ENCODE data around the gene AMN.

AMN gene

DNA sequence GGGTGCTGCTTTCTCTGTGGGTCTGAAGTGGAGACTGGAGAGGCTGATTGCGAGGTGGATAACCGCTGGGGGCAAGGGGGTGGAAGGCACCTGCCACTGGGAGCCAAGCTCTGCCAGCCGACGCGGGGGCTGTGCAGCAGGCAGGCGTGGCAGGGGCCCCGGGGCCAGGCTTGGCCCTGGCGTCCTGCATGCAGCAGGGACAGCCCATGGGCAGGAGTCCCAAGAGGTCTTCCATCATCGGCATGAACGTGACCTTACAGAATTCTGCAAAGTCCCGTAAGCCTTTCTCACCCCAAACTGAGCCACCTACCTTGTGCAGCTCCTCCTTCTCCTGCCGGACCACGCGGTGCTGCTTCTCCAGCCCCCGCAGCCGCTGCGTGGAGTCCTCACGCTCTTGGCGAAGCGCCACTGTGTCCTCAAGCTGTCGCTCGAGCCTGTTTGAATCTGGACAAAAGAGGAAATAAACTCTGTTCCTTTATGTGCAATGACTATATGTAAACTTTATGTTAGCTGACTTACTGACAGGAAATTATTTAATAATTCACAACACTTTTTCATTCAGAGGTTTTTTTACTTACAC is 51.3 kb downstream of the AMN start:
- Mint-ChIP-seq H3K9me3 (no peaks in the 10 kb centered on the region), H3K4me1 (peaks cover 10% of the 10 kb centered on the region), H3K27me3 (ENCODE audit: low read depth, poor library complexity) (no peaks in the 10 kb centered on the region), H3K4me3 (no peak overlapping the region), H3K36me3 (ENCODE audit: low read depth) (peaks cover 60% of the 10 kb centered on the region), H3K27ac (no peak overlapping the region)
- no peak for DNase-seq
- TF ChIP-seq, protein P1, sequence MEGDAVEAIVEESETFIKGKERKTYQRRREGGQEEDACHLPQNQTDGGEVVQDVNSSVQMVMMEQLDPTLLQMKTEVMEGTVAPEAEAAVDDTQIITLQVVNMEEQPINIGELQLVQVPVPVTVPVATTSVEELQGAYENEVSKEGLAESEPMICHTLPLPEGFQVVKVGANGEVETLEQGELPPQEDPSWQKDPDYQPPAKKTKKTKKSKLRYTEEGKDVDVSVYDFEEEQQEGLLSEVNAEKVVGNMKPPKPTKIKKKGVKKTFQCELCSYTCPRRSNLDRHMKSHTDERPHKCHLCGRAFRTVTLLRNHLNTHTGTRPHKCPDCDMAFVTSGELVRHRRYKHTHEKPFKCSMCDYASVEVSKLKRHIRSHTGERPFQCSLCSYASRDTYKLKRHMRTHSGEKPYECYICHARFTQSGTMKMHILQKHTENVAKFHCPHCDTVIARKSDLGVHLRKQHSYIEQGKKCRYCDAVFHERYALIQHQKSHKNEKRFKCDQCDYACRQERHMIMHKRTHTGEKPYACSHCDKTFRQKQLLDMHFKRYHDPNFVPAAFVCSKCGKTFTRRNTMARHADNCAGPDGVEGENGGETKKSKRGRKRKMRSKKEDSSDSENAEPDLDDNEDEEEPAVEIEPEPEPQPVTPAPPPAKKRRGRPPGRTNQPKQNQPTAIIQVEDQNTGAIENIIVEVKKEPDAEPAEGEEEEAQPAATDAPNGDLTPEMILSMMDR (IDR thresholded peaks at IDR 0.05), result no peak

DNA sequence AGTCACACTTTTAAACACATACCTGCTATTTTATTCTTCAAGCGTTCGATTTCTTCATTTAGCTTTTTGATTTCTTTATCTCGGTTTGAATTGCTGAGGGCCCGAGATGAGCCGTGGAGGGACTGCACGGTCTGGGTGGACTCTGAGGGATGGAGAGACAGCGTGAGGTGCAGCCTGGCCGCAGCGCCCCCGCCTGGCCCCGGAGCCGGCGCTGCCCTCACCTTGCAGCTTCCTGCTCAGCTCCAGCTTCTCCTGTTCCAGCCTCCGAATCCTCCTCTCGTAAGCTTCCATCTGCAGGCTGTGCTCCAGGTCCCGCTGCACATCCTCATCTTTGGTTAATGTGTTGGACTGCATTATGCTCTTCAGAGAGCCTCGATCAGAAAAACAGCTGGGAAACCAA is 53.2 kb downstream of the AMN start:
- TF ChIP-seq, protein P1 (IDR thresholded peaks at IDR 0.05), result no peak
- DNase-seq, result no peak
- H3K36me3 Mint-ChIP-seq (ENCODE audit: low read depth), result peaks cover 45% of the 10 kb centered on the region
- no peaks in the 10 kb centered on the region for H3K27me3 Mint-ChIP-seq (ENCODE audit: low read depth, poor library complexity)
- H3K4me1 Mint-ChIP-seq, result peaks cover 10% of the 10 kb centered on the region
- peak overlapping the region; percentile 36 for H3K27ac Mint-ChIP-seq
- H3K9me3 Mint-ChIP-seq, result no peaks in the 10 kb centered on the region
- H3K4me3 Mint-ChIP-seq, result no peak overlapping the region

DNA sequence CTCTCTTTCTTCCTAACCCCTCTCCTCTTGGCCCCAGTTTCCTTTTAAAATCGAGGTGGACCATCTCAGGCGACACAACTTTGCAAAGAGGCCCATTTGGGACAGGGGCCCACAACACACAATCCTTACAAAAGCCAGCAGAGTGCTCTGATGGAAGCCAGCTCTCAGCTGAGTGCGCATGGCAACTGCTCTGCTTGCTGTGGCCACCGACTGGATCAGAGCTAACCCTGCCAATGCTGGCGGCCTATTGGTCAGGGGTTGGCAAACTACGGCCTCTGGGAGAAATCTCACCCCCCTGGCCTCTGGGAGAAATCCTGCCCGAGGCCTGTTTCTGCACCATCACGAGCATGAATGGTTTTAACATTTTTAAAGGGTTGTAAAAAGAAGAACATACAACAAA is 55.0 kb downstream of the AMN start:
- H3K27me3 Mint-ChIP-seq (ENCODE audit: low read depth, poor library complexity), result peaks cover 3% of the 10 kb centered on the region
- TF ChIP-seq, protein P1 (IDR thresholded peaks at IDR 0.05), result no peak
- H3K4me3 Mint-ChIP-seq, result no peak overlapping the region
- no peaks in the 10 kb centered on the region for H3K9me3 Mint-ChIP-seq
- no peak for DNase-seq
- peaks cover 16% of the 10 kb centered on the region for H3K4me1 Mint-ChIP-seq
- peaks cover 51% of the 10 kb centered on the region for H3K36me3 Mint-ChIP-seq (ENCODE audit: low read depth)
- H3K27ac Mint-ChIP-seq, result no peak overlapping the region

DNA sequence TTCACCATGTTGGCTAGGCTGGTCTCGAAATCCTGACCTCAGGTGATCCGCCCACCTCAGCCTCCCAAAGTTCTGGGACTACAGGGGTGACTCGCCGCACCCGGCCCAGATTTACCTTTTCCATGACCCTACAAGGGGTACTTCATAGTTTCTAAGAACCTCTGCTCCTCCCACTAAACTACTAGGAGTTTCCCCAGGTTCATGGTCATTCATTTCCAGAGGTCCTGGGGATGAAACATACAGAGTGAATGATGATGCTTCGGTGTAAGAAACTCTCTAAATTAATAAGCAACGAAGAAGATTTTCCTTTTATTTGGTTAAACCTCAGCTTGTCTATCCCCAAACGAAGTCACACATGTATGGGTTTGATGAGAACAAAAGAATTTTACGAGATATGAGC is 56.9 kb downstream of the AMN start:
- Mint-ChIP-seq H3K4me1 (peaks cover 12% of the 10 kb centered on the region), H3K4me3 (no peak overlapping the region), H3K36me3 (ENCODE audit: low read depth) (peaks cover 61% of the 10 kb centered on the region), H3K27ac (no peak overlapping the region), H3K9me3 (no peaks in the 10 kb centered on the region), H3K27me3 (ENCODE audit: low read depth, poor library complexity) (peaks cover 3% of the 10 kb centered on the region)
- TF ChIP-seq, protein P1 (IDR thresholded peaks at IDR 0.05), result no peak
- DNase-seq, result no peak

DNA sequence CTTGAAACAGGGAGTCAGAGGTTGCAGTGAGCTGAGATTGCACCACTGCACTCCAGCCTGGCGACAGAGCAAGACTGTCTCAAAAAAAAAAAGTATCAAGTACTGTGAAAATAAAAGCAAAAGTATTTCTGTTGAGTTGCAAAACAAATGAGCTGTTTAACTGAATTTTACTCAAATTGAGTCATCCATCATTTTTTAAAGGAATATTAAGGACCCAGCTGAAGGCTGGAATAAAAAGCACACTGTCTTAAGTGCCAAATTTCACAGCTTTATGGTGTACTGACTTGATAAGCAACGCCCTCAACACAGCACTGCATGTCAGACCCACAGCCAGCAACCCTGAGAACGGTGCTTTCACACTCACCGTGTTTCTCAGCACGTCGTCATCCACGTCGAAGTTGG is 57.9 kb downstream of the AMN start:
- Mint-ChIP-seq H3K4me1 (peaks cover 18% of the 10 kb centered on the region), H3K27me3 (ENCODE audit: low read depth, poor library complexity) (peaks cover 3% of the 10 kb centered on the region), H3K4me3 (no peak overlapping the region), H3K27ac (no peak overlapping the region), H3K36me3 (ENCODE audit: low read depth) (peaks cover 69% of the 10 kb centered on the region), H3K9me3 (no peaks in the 10 kb centered on the region)
- TF ChIP-seq, protein P1 (IDR thresholded peaks at IDR 0.05), result no peak
- DNase-seq, result no peak
